Fibroblast of lung (primary cell): ENCODE measurements around the gene DOK1. TPM values are rescaled to one million over a fixed set of nuclear protein-coding genes. Genes with fewer than 3 reads are reported as not detected.
A peak's percentile ranks its signal among the peaks of the same experiment; 100 is the strongest.

Experiments
- DNase-seq, 2 donors: peaks; one replicate each; pipeline versions ENCODE4 v3.0.0 to v3.0.0-alpha.2; 2010; ENCODE audit warnings: low read depth in 2 of 2
- H2AFZ ChIP-seq: 2 replicates; pipeline ENCODE4 v1.5.1; 2012; ENCODE audit warnings: low read length, control low read depth, inconsistent platforms
- H3K27ac ChIP-seq: 2 replicates; pipeline ENCODE4 v1.5.1; 2011; ENCODE audit warnings: low read length, control low read depth; ENCODE audit not compliant: insufficient read depth
- H3K27me3 ChIP-seq: 2 replicates; pipeline ENCODE4 v1.5.1; 2011; ENCODE audit warnings: mild to moderate bottlenecking, low read length; ENCODE audit not compliant: control insufficient read depth, insufficient read depth
- H3K36me3 ChIP-seq: 2 replicates; pipeline ENCODE4 v1.5.1; 2011; ENCODE audit warnings: low read length; ENCODE audit not compliant: control insufficient read depth, insufficient read depth
- H3K4me1 ChIP-seq: 2 replicates; pipeline ENCODE4 v1.5.1; 2011; ENCODE audit warnings: low read length; ENCODE audit not compliant: control insufficient read depth, insufficient read depth; ENCODE audit errors: extremely low read depth
- H3K4me2 ChIP-seq: 2 replicates; pipeline ENCODE4 v1.5.1; 2011; ENCODE audit warnings: low read length, control low read depth; ENCODE audit not compliant: insufficient read depth; ENCODE audit errors: extremely low read depth
- H3K4me3 ChIP-seq, 4 experiments: fragments of 200-600 bp in 1 of 4; sonication (generic) in 1 of 4; replicated peaks in 1 of 4; 2 replicates each; pipeline ENCODE4 v1.5.1; 2011 to 2016; ENCODE audit warnings: low read length in 4 of 4, low read depth in 3 of 4, mild to moderate bottlenecking in 3 of 4, control low read depth in 2 of 4, inconsistent platforms in 1 of 4, mixed read lengths in 1 of 4; ENCODE audit not compliant: insufficient read depth in 1 of 4; ENCODE audit errors: control extremely low read depth in 1 of 4
- H3K79me2 ChIP-seq: 2 replicates; pipeline ENCODE4 v1.5.1; 2012; ENCODE audit warnings: mild to moderate bottlenecking, low read length, inconsistent platforms; ENCODE audit not compliant: control insufficient read depth, insufficient read depth
- H3K9ac ChIP-seq: 2 replicates; pipeline ENCODE4 v1.5.1; 2011; ENCODE audit warnings: mild to moderate bottlenecking, low read length, control low read depth; ENCODE audit not compliant: insufficient read depth
- H3K9me3 ChIP-seq: 2 replicates; pipeline ENCODE4 v1.5.1; 2012; ENCODE audit warnings: low read depth, low read length; ENCODE audit not compliant: control insufficient read depth, insufficient read depth
- H4K20me1 ChIP-seq: 2 replicates; pipeline ENCODE4 v1.5.1; 2011; ENCODE audit warnings: low read length; ENCODE audit not compliant: control insufficient read depth, insufficient read depth; ENCODE audit errors: extremely low read depth
- EZH2 ChIP-seq: IDR thresholded peaks from 2 replicates; pipeline ENCODE4 v1.5.1; 2012; ENCODE audit warnings: low read length, control low read depth, mild to moderate bottlenecking; ENCODE audit errors: missing control alignments
- polyA plus RNA-seq, 2 donors: library from polyadenylated mRNA; depleted of rRNA in 1 of 2; stranded (reverse) in 1 of 2; unstranded in 1 of 2; fragments of >200 nt; gene quantifications; 2 replicates each; pipeline ENCODE4 v1.2.1, GENCODE V29; 2011 to 2012; ENCODE audit warnings: missing spikeins in 1 of 2
- total RNA-seq: library from RNA; depleted of rRNA; stranded (reverse); fragments of >200 nt; gene quantifications from 2 replicates; pipeline ENCODE4 v1.2.1, GENCODE V29; 2014
- TF ChIP-seq, protein P1 (sequence below), 2 donors: IDR thresholded peaks in 1 of 2; conservative IDR thresholded peaks in 1 of 2; 1 replicate in 1 of 2; 2 replicates in 1 of 2; pipeline ENCODE4 v1.5.1; 2011 to 2012; ENCODE audit warnings: low read length in 2 of 2, control low read depth in 1 of 2, inconsistent platforms in 1 of 2, low read depth in 1 of 2, mild to moderate bottlenecking in 1 of 2

DOK1 gene
- total and polyA plus RNA-seq, 2 donors (not counting 1 experiment from before 2014, with no cell fraction given) = 11.4 to 31.7 TPM

DNA sequence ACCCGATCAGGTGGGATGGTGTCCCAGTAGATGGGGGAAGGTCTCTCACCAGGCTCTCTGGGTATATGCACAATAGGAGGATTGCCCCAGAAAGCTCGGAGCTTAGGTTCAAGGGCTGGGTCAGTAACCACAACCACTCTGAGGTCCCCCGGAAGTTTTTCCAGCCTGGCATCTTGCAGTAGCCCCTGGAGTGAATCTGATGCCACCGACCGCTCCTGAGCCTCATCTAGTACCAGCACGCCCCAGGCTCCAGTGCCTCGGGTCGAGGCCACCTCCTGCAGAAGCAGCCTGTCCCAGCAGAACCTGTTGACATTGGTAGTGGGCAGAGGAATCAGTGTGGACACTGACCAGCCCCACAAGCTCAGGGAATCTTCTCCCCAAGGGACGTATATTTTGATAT lies 30.5 kb upstream of the DOK1 start:
- no peak for DNase-seq
- no peak for TF ChIP-seq EZH2
- TF ChIP-seq, protein P1, sequence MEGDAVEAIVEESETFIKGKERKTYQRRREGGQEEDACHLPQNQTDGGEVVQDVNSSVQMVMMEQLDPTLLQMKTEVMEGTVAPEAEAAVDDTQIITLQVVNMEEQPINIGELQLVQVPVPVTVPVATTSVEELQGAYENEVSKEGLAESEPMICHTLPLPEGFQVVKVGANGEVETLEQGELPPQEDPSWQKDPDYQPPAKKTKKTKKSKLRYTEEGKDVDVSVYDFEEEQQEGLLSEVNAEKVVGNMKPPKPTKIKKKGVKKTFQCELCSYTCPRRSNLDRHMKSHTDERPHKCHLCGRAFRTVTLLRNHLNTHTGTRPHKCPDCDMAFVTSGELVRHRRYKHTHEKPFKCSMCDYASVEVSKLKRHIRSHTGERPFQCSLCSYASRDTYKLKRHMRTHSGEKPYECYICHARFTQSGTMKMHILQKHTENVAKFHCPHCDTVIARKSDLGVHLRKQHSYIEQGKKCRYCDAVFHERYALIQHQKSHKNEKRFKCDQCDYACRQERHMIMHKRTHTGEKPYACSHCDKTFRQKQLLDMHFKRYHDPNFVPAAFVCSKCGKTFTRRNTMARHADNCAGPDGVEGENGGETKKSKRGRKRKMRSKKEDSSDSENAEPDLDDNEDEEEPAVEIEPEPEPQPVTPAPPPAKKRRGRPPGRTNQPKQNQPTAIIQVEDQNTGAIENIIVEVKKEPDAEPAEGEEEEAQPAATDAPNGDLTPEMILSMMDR (conservative IDR thresholded peaks at IDR 0.05 in 1 of 2, IDR thresholded peaks at IDR 0.05 in 1 of 2; ENCODE audit: low read depth in 1 of 2, low read length in 2 of 2) = no peak
- Histone ChIP-seq H3K4me2 (no peak overlapping the region), H2AFZ (no peak overlapping the region), H3K9ac (no peak overlapping the region), H3K27ac (no peak overlapping the region), H3K79me2 (peaks cover 19% of the 10 kb centered on the region), H3K4me1 (no peaks in the 10 kb centered on the region), H3K9me3 (no peaks in the 10 kb centered on the region), H3K36me3 (peaks cover 18% of the 10 kb centered on the region), H3K4me3 (no peak overlapping the region), H4K20me1 (no peaks in the 10 kb centered on the region), H3K27me3 (peaks cover 18% of the 10 kb centered on the region)

DNA sequence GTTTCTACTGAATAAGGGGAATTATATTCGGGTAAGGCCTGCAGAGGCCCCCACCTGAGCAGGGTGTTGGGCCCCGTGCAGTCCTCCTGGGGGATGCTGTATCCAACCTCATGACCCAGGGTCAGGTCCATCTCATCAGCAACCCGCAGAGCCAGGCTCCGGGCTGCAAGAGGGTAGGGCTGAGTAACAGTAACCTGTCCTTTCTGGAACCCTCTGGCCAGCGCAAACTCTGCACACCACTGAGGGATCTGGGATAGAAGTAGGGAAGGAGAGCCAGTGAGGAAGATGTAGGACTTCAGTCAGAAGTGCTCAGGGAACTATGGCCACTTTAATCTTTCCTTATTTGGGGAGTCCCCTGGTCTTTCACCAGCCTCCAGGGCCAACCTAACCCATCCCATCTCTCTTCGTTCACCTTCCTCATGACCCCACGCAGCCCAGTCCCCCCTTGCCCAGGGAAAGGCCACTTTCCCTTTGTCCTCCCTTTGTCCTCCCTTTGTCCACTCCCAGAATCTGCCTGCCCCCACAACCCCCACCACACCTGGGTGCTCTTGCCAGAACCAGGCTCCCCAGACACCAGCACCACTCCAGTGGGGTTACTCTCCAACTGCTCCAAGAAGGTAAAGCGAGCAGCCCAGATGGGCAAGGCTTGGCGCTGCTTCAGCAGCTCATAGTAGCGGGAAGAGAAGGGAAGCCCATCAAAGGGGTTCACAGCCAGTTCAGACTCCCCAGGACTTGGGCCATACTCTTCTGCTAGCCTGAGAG lies 29.4 kb upstream of the DOK1 start:
- no peaks in the 10 kb centered on the region for H3K4me1 ChIP-seq
- TF ChIP-seq EZH2 = no peak
- TF ChIP-seq, protein P1 (conservative IDR thresholded peaks at IDR 0.05 in 1 of 2, IDR thresholded peaks at IDR 0.05 in 1 of 2; ENCODE audit: low read depth in 1 of 2, low read length in 2 of 2) = no peak
- no peaks in the 10 kb centered on the region for H3K9me3 ChIP-seq
- peaks cover 23% of the 10 kb centered on the region for H3K79me2 ChIP-seq
- peaks cover 7% of the 10 kb centered on the region for H3K27me3 ChIP-seq
- H3K4me2 ChIP-seq = no peak overlapping the region
- DNase-seq = no peak
- H3K27ac ChIP-seq = no peak overlapping the region
- no peak overlapping the region for H3K9ac ChIP-seq
- peaks cover 18% of the 10 kb centered on the region for H3K36me3 ChIP-seq
- H3K4me3 ChIP-seq = no peak overlapping the region
- H4K20me1 ChIP-seq = no peaks in the 10 kb centered on the region
- H2AFZ ChIP-seq = no peak overlapping the region

DNA sequence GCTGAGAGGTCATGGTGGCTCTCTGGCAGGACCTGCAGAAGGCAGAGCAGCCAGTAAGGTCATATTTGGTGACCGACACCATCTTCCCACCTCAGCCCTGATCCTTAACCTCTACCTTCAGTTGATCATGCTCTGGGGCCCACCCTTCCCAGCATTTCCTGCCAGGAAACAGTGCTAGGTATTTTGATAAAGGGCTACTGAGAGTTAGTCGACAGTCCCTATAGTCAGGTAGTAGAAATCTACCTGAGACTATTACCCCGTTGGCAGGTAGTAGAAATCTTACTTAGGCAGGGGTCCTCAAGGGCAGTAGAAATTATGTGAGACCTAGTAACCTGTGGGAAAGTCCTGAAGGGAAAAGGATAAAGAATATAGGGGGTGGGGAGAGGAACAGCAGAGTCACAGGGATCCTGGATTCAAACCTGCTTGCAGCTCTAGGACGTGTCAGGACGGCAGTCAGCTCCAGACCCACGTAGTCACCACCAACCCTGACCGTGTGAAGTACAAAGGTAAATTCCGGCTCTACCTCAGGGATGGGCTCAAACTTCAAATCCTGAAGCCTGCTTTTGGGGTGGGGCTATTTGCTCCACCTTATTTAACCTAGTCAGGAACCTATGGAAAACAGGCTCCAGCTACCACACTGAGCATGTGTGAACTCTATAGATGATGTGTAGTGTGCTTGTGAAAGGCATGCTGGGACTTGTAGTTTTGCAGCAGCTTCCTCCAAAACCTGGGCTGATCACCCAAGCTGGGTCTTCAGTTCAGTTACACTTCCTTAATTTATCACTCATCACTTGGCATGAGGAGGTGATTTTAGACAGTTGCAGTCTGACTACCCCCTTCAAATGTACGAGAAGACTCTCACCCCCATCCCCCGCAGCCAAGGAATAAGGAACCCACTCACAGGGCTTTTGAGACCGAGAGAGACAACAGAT lies 28.5 kb upstream of the DOK1 start, which contains the start of gene DQX1:
DQX1 (minus strand) TSS at position 515 of the 932 bp plus-strand sequence; CDS start at position 13, 502 bp downstream.
- Histone ChIP-seq H3K36me3 (peaks cover 18% of the 10 kb centered on the region), H4K20me1 (no peaks in the 10 kb centered on the region), H3K27me3 (no peaks in the 10 kb centered on the region), H3K9me3 (no peaks in the 10 kb centered on the region), H3K79me2 (peaks cover 25% of the 10 kb centered on the region), H3K27ac (no peak within 1 kb of the TSS), H3K9ac (no peak within 1 kb of the TSS), H3K4me2 (no peak within 1 kb of the TSS), H3K4me1 (peaks cover 5% of the 10 kb centered on the region), H3K4me3 (no peak within 1 kb of the TSS), H2AFZ (no peak within 1 kb of the TSS)
- DNase-seq = peak in 1 of 2 donors; percentile 44
- TF ChIP-seq EZH2 = no peak
- TF ChIP-seq, protein P1 (conservative IDR thresholded peaks at IDR 0.05 in 1 of 2, IDR thresholded peaks at IDR 0.05 in 1 of 2; ENCODE audit: low read depth in 1 of 2, low read length in 2 of 2) = no peak
